Thyroid gland (tissue), 4 donors: Measurements from ENCODE around the gene NXNL2. TPM values are rescaled to one million over a fixed set of nuclear protein-coding genes. Genes with fewer than 3 reads are reported as not detected.

Experiments used
- DNase-seq, 2 donors: peaks; one replicate each; pipeline ENCODE4 v3.0.0-alpha.2; 2019
- H3K27ac ChIP-seq, 3 donors: fragments of 200-600 bp; sonication (generic); 1 replicate in 2 of 3; 2 replicates in 1 of 3; pipeline ENCODE4 v1.5.1; 2016 to 2019; ENCODE audit warnings: mild to moderate bottlenecking in 1 of 3, moderate library complexity in 1 of 3
- H3K27me3 ChIP-seq: fragments of 200-600 bp; sonication (generic); one replicate; pipeline ENCODE4 v1.5.1; 2019
- H3K36me3 ChIP-seq, 2 donors: fragments of 200-600 bp; sonication (generic); one replicate each; pipeline ENCODE4 v1.5.1; 2016 to 2019
- H3K4me1 ChIP-seq, 2 donors: fragments of 200-600 bp; sonication (generic); one replicate each; pipeline ENCODE4 v1.5.1; 2017 to 2019
- H3K4me3 ChIP-seq, 3 donors: fragments of 200-600 bp; sonication (generic); replicated peaks in 1 of 3; 1 replicate in 2 of 3; 2 replicates in 1 of 3; pipeline ENCODE4 v1.5.1; 2016; ENCODE audit warnings: mild to moderate bottlenecking in 1 of 3
- H3K9me3 ChIP-seq: fragments of 200-600 bp; sonication (generic); one replicate; pipeline ENCODE4 v1.5.1; 2017
- CTCF ChIP-seq, 6 experiments: fragments of 200-600 bp in 3 of 6; fragments of 450-650 bp in 3 of 6; sonication (generic) in 3 of 6; IDR thresholded peaks; one replicate each; pipeline ENCODE4 v1.5.1; 2016 to 2019; ENCODE audit warnings: antibody characterized with exemption in 6 of 6, mild to moderate bottlenecking in 2 of 6, inconsistent platforms in 1 of 6, moderate library complexity in 1 of 6
- POLR2A ChIP-seq, 2 donors: fragments of 450-650 bp; IDR thresholded peaks; one replicate each; pipeline ENCODE4 v1.6.1; 2017; ENCODE audit warnings: antibody characterized with exemption in 2 of 2, mild to moderate bottlenecking in 2 of 2, moderate library complexity in 1 of 2
- WGBS, 2 donors: methylation state at CpG; one replicate each; pipeline ENCODE4 v1.1.5; 2017; 5-methylcytosine and 5-hydroxymethylcytosine counted together
- intact Hi-C: fragments of 100-400 bp; cut with DNase I; formaldehyde crosslinking; loops from one replicate; pipeline ENCODE4 v1.15.1; 2023
- total RNA-seq, 4 donors: library from RNA; depleted of rRNA; stranded (reverse); fragments of >200 nt; gene quantifications; one replicate each; pipeline ENCODE4 v1.2.3, GENCODE V29; 2016

NXNL2 gene
- total RNA-seq, 4 donors from 2014 or later, result 0.49 to 1.3 (median 0.81) TPM; not detected in 1

- TF ChIP-seq CTCF (IDR thresholded peaks at IDR 0.05) (no peak), POLR2A (IDR thresholded peaks at IDR 0.05) (no peak)
- Histone ChIP-seq H3K4me1 (peaks cover 0 to 7% of the 10 kb centered on the region in 2 donors), H3K27ac (no peak overlapping the region), H3K27me3 (no peaks in the 10 kb centered on the region), H3K36me3 (no peaks in the 10 kb centered on the region), H3K9me3 (no peaks in the 10 kb centered on the region), H3K4me3 (no peak overlapping the region)
- intact Hi-C loops, result loop anchor here (5.0 to 10.0 kb wide), 2 partner anchors 470 to 623 kb away; a partner anchor contains a TSS
- DNase-seq, result no peak
- 92% methylated on average over 19 of the region's 19 CpGs for WGBS, 2 donors
These were observed 42.5 kb downstream of the NXNL2 start for GRCh38 chr9:88577256-88578120.

DNA sequence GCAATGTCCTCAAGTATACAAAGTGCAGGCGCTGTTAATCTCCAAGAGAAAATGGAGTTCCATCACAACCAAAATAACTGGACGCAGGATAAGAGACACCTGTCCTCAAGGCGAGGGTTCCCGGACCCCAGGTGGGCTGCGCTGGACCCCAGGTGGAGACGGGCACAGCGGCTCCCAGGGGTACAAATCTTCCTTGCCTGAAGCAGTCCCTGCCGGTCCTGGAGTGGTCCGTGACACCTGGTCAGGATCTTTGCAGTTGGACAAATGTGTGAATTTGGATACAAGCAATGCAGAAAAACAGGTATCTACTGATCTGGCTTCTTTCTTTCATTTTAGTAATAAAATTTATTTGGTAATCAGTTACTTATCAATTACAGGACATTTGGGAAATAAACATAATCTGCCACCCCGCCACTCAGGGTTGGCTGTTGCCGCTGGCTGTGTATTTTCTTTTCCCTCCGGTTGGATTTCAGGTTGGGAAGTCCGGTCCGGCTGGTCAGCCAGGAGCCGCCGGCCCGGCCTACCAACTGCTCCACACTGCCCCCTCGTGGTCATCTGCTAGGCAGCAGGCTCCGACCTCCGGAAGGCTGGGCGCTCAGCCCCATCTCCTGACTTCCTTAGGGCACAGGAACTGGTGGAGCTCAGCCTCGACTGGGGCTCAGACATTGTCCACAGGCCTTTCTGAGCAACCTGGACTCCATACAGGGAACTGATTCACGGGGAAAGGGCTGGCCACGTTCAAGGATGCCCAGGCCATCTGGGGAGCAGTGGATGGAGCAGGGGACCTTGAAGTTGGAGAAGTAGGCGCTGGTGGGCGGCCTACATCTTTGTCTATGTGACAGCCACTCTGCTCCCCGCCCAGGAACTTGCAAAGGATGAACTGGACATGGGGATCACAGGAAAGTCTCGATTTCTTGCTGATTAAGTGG lies 43.4 kb downstream of the NXNL2 start:
- peak; percentile 73 to 81 for DNase-seq
- Histone ChIP-seq H3K4me1 (peaks cover 0 to 7% of the 10 kb centered on the region in 2 donors), H3K27ac (no peak overlapping the region), H3K9me3 (no peaks in the 10 kb centered on the region), H3K27me3 (no peaks in the 10 kb centered on the region), H3K36me3 (no peaks in the 10 kb centered on the region), H3K4me3 (no peak overlapping the region)
- WGBS, 2 donors, result 46 to 54% methylated on average over 23 to 28 of the region's 28 CpGs
- intact Hi-C loops, result loop anchor here (5.0 to 10.0 kb wide), 2 partner anchors 471 to 624 kb away; a partner anchor contains a TSS
- TF ChIP-seq POLR2A (IDR thresholded peaks at IDR 0.05) (no peak), CTCF (IDR thresholded peaks at IDR 0.05) (peak; percentile 80 to 98 (median 86))

GRCh38 chr9:88579050-88579715 lies 44.2 kb downstream of the NXNL2 start:
- Histone ChIP-seq H3K4me1 (peaks cover 0 to 7% of the 10 kb centered on the region in 2 donors), H3K9me3 (no peaks in the 10 kb centered on the region), H3K36me3 (no peaks in the 10 kb centered on the region), H3K27ac (no peak overlapping the region), H3K4me3 (no peak overlapping the region), H3K27me3 (no peaks in the 10 kb centered on the region)
- 76 to 91% methylated on average over 8 to 10 of the region's 10 CpGs for WGBS, 2 donors
- TF ChIP-seq CTCF (IDR thresholded peaks at IDR 0.05) (no peak), POLR2A (IDR thresholded peaks at IDR 0.05) (no peak)
- intact Hi-C loops, result loop anchor here (5.0 to 10.0 kb wide), 2 partner anchors 472 to 624 kb away; a partner anchor contains a TSS
- no peak for DNase-seq

GRCh38 chr9:88580961-88581360 lies 46.0 kb downstream of the NXNL2 start:
- no peak for DNase-seq
- Histone ChIP-seq H3K4me3 (no peak overlapping the region), H3K27ac (no peak overlapping the region), H3K27me3 (no peaks in the 10 kb centered on the region), H3K9me3 (no peaks in the 10 kb centered on the region), H3K36me3 (no peaks in the 10 kb centered on the region), H3K4me1 (peaks cover 0 to 7% of the 10 kb centered on the region in 2 donors)
- intact Hi-C loops, result no loop called here
- WGBS, 2 donors, result 86 to 95% methylated on average over 5 of the region's 5 CpGs
- no peak for TF ChIP-seq POLR2A (IDR thresholded peaks at IDR 0.05)
- TF ChIP-seq CTCF (IDR thresholded peaks at IDR 0.05), result no peak
